HG03442 (cell line): ENCODE data around the gene ATP2C2.
"Not testable (repeated sequence)": the region's sequence is repeated elsewhere in the genome, so short reads cannot be mapped to it uniquely, and the experiment has no call there.

Source experiments
- ATAC-seq: cut with Tn5 transposase; IDR thresholded peaks from one replicate; pipeline ENCODE4 v1.9.1; 2021; ENCODE audit warnings: mild to moderate bottlenecking, moderate library complexity; ENCODE audit not compliant: unreplicated experiment

ATP2C2 gene

GRCh38 chr16:84368308-84368996 lies at the start of gene ATP2C2:
Gene ATP2C2 (plus strand): TSS chr16:84368538. CDS start chr16:84368616, 78 bp downstream.
- no peak for ATAC-seq

GRCh38 chr16:84319146-84319760 lies 49.1 kb upstream of the ATP2C2 start:
- ATAC-seq, result no peak

GRCh38 chr16:84320511-84320910 lies 47.8 kb upstream of the ATP2C2 start:
- no peak for ATAC-seq

- no peak for ATAC-seq
Observed at GRCh38 chr16:84321932-84322331, 46.4 kb upstream of the ATP2C2 start.

GRCh38 chr16:84322749-84323148 lies 45.6 kb upstream of the ATP2C2 start:
- ATAC-seq, result no peak

- no peak for ATAC-seq
Observed at GRCh38 chr16:84323606-84324005, 44.7 kb upstream of the ATP2C2 start.

- ATAC-seq, result no peak
Observed at GRCh38 chr16:84324434-84325262, 43.7 kb upstream of the ATP2C2 start.

- no peak for ATAC-seq
Observed at GRCh38 chr16:84326545-84326944, 41.8 kb upstream of the ATP2C2 start.

- ATAC-seq, result no peak
Observed at GRCh38 chr16:84327926-84328505, 40.3 kb upstream of the ATP2C2 start.

- no peak for ATAC-seq
Observed at GRCh38 chr16:84329016-84329415, 39.3 kb upstream of the ATP2C2 start.

GRCh38 chr16:84329843-84330684 lies 38.3 kb upstream of the ATP2C2 start:
- no peak for ATAC-seq

- no peak for ATAC-seq
Observed at GRCh38 chr16:84330685-84331050, 37.7 kb upstream of the ATP2C2 start.

GRCh38 chr16:84331998-84332780 lies 36.1 kb upstream of the ATP2C2 start:
- no peak for ATAC-seq

GRCh38 chr16:84332975-84333684 lies 35.2 kb upstream of the ATP2C2 start:
- ATAC-seq, result no peak

- no peak for ATAC-seq
Observed at GRCh38 chr16:84334058-84334457, 34.3 kb upstream of the ATP2C2 start.

GRCh38 chr16:84334482-84334881 lies 33.9 kb upstream of the ATP2C2 start:
- no peak for ATAC-seq

- ATAC-seq, result not testable (repeated sequence)
Observed at GRCh38 chr16:84337236-84337635, 31.1 kb upstream of the ATP2C2 start.

GRCh38 chr16:84339311-84339710 lies 29.0 kb upstream of the ATP2C2 start:
- ATAC-seq, result no peak

- no peak for ATAC-seq
Observed at GRCh38 chr16:84339766-84340165, 28.6 kb upstream of the ATP2C2 start.
